Measurements from ENCODE around the gene GNA12. TPM values are rescaled to one million over a fixed set of nuclear protein-coding genes. Genes with fewer than 3 reads are reported as not detected.

Gene GNA12
- total and polyA plus RNA-seq, 10 of the 15 experiments (the other 5 are each of a cell fraction or from before 2014, with no cell fraction given) = 1.9 to 51.8 (median 12.6) TPM

DNA sequence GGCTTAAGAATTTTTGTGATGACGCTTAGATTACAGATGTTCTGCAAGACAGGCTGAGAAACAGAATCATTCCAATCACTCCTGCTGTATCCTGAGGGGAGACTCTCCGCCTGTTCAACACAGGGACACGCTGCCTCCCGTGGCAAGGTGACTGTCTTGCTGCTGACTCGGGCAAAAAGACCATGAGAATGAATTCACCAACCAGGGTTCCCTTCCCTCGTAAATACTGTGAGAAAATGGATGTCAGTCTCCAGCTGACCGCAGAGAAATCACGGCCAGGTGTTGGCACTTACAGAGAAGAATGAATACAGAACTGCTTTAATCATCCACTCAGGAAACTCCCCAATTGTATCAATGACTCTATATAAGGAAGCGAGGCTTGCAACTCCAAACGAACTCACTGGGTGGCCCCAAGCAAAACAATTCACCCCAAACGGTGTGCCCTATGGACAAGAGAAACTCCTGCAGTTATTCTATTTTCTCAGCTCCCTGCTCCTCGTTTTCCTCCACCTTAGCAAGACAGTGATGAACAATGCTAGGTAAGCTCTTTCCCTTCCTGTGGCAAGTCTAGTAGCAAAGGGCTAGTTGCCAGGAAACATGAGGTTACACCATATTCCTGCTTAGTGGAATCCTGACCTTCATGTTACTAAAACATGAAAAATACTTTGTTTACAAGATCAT is 22.8 kb downstream of the GNA12 start (continued):
- TF ChIP-seq, protein P1, sequence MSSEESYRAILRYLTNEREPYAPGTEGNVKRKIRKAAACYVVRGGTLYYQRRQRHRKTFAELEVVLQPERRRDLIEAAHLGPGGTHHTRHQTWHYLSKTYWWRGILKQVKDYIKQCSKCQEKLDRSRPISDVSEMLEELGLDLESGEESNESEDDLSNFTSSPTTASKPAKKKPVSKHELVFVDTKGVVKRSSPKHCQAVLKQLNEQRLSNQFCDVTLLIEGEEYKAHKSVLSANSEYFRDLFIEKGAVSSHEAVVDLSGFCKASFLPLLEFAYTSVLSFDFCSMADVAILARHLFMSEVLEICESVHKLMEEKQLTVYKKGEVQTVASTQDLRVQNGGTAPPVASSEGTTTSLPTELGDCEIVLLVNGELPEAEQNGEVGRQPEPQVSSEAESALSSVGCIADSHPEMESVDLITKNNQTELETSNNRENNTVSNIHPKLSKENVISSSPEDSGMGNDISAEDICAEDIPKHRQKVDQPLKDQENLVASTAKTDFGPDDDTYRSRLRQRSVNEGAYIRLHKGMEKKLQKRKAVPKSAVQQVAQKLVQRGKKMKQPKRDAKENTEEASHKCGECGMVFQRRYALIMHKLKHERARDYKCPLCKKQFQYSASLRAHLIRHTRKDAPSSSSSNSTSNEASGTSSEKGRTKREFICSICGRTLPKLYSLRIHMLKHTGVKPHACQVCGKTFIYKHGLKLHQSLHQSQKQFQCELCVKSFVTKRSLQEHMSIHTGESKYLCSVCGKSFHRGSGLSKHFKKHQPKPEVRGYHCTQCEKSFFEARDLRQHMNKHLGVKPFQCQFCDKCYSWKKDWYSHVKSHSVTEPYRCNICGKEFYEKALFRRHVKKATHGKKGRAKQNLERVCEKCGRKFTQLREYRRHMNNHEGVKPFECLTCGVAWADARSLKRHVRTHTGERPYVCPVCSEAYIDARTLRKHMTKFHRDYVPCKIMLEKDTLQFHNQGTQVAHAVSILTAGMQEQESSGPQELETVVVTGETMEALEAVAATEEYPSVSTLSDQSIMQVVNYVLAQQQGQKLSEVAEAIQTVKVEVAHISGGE (CRISPR knock-in tag; IDR thresholded peaks at IDR 0.05) = no peak
- TF ChIP-seq, protein P2, sequence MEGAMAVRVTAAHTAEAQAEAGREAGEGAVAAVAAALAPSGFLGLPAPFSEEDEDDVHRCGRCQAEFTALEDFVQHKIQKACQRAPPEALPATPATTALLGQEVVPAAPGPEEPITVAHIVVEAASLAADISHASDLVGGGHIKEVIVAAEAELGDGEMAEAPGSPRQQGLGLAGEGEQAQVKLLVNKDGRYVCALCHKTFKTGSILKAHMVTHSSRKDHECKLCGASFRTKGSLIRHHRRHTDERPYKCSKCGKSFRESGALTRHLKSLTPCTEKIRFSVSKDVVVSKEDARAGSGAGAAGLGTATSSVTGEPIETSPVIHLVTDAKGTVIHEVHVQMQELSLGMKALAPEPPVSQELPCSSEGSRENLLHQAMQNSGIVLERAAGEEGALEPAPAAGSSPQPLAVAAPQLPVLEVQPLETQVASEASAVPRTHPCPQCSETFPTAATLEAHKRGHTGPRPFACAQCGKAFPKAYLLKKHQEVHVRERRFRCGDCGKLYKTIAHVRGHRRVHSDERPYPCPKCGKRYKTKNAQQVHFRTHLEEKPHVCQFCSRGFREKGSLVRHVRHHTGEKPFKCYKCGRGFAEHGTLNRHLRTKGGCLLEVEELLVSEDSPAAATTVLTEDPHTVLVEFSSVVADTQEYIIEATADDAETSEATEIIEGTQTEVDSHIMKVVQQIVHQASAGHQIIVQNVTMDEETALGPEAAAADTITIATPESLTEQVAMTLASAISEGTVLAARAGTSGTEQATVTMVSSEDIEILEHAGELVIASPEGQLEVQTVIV (IDR thresholded peaks at IDR 0.05; ENCODE audit: borderline replicate concordance, partially characterized antibody) = no peak
- TF ChIP-seq SP1 (IDR thresholded peaks at IDR 0.05; ENCODE audit: low read depth, low read length) (no peak), CBX5 (IDR thresholded peaks at IDR 0.05; ENCODE audit: low read depth) (no peak), NRF1 (conservative IDR thresholded peaks at IDR 0.05; ENCODE audit: low read depth, low read length) (no peak), BCL11A (IDR thresholded peaks at IDR 0.05; ENCODE audit: low read depth, low read length) (peak; percentile 30; the same call in 1 of the 2 replicates), BRCA1 (IDR thresholded peaks at IDR 0.05; ENCODE audit: low read depth, low read length) (no peak), CHD4 (IDR thresholded peaks at IDR 0.05) (no peak)
- TF ChIP-seq, protein P3, sequence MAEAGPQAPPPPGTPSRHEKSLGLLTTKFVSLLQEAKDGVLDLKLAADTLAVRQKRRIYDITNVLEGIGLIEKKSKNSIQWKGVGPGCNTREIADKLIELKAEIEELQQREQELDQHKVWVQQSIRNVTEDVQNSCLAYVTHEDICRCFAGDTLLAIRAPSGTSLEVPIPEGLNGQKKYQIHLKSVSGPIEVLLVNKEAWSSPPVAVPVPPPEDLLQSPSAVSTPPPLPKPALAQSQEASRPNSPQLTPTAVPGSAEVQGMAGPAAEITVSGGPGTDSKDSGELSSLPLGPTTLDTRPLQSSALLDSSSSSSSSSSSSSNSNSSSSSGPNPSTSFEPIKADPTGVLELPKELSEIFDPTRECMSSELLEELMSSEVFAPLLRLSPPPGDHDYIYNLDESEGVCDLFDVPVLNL (IDR thresholded peaks at IDR 0.05; ENCODE audit: low read depth, low read length) = no peak
